CD14-positive monocyte (primary cell): Measurements from ENCODE around the gene ZNF691. TPM values are rescaled to one million over a fixed set of nuclear protein-coding genes. Genes with fewer than 3 reads are reported as not detected.

Experiments used
- DNase-seq, 3 donors: peaks; one replicate each; pipeline ENCODE4 v3.0.0-alpha.2; 2011 to 2022
- H2AFZ ChIP-seq: 2 replicates; pipeline ENCODE4 v1.6.0; 2012; ENCODE audit warnings: mild to moderate bottlenecking, low read depth, low read length, inconsistent platforms; ENCODE audit not compliant: insufficient read depth, poor library complexity, severe bottlenecking
- H3K27ac ChIP-seq, 2 donors: 1 replicate in 1 of 2; 2 replicates in 1 of 2; pipeline ENCODE4 v1.5.1; 2012 to 2013; ENCODE audit warnings: low read length in 2 of 2, control low read depth in 1 of 2, inconsistent platforms in 1 of 2, low read depth in 1 of 2, mild to moderate bottlenecking in 1 of 2
- H3K27me3 ChIP-seq, 2 donors: one replicate each; pipeline versions ENCODE4 v1.6.0 to v1.6.1; 2011 to 2013; ENCODE audit warnings: low read length in 2 of 2; ENCODE audit not compliant: control insufficient read depth in 2 of 2, insufficient read depth in 2 of 2
- H3K36me3 ChIP-seq, 2 donors: replicated peaks in 1 of 2; 1 replicate in 1 of 2; 2 replicates in 1 of 2; pipeline versions ENCODE4 v1.5.1 to v1.6.1; 2012 to 2013; ENCODE audit warnings: low read length in 2 of 2, control low read depth in 1 of 2, inconsistent platforms in 1 of 2, mild to moderate bottlenecking in 1 of 2; ENCODE audit not compliant: insufficient read depth in 2 of 2, control insufficient read depth in 1 of 2
- H3K4me1 ChIP-seq, 2 donors: 1 replicate in 1 of 2; 2 replicates in 1 of 2; pipeline versions ENCODE4 v1.5.1 to v1.6.1; 2012 to 2013; ENCODE audit warnings: low read length in 2 of 2, control low read depth in 1 of 2, inconsistent platforms in 1 of 2, mild to moderate bottlenecking in 1 of 2, moderate library complexity in 1 of 2; ENCODE audit not compliant: insufficient read depth in 2 of 2, control insufficient read depth in 1 of 2
- H3K4me2 ChIP-seq: replicated peaks from 2 replicates; pipeline ENCODE3; 2012; ENCODE audit warnings: low read length, moderate library complexity, mild to moderate bottlenecking; ENCODE audit not compliant: poor library complexity, severe bottlenecking; ENCODE audit errors: extremely low read depth
- H3K4me3 ChIP-seq, 3 experiments: fragments of 200-600 bp in 1 of 3; sonication (generic) in 1 of 3; replicated peaks in 1 of 3; 1 replicate in 2 of 3; 2 replicates in 1 of 3; pipeline ENCODE4 v1.5.1; 2011 to 2013; ENCODE audit warnings: low read length in 3 of 3, mild to moderate bottlenecking in 3 of 3, control low read depth in 2 of 3, low read depth in 2 of 3, inconsistent platforms in 1 of 3, moderate library complexity in 1 of 3
- H3K79me2 ChIP-seq: 2 replicates; pipeline ENCODE4 v1.6.0; 2012; ENCODE audit warnings: mild to moderate bottlenecking, control low read depth, inconsistent platforms, low read length, moderate library complexity; ENCODE audit not compliant: insufficient read depth
- H3K9ac ChIP-seq: 2 replicates; pipeline ENCODE4 v1.6.0; 2017; ENCODE audit warnings: low read length, mild to moderate bottlenecking; ENCODE audit not compliant: insufficient read depth, poor library complexity, severe bottlenecking
- H3K9me3 ChIP-seq, 2 donors: replicated peaks in 1 of 2; 1 replicate in 1 of 2; 2 replicates in 1 of 2; pipeline versions ENCODE4 v1.5.1 to v1.6.1; 2012 to 2013; ENCODE audit warnings: low read length in 2 of 2, control low read depth in 1 of 2; ENCODE audit not compliant: control insufficient read depth in 1 of 2, insufficient read depth in 1 of 2
- H4K20me1 ChIP-seq: 2 replicates; pipeline ENCODE4 v1.6.0; 2012; ENCODE audit warnings: mild to moderate bottlenecking, low read length, control low read depth, moderate library complexity; ENCODE audit not compliant: insufficient read depth
- H3K27ac Mint-ChIP-seq, 7 donors: one replicate each; pipeline ENCODE4 v1.8.0; 2020; ENCODE audit warnings: mild to moderate bottlenecking in 7 of 7, mixed read lengths in 7 of 7, moderate library complexity in 6 of 7, inconsistent platforms in 2 of 7
- H3K27me3 Mint-ChIP-seq, 3 donors: one replicate each; pipeline ENCODE4 v1.8.0; 2021 to 2022; ENCODE audit warnings: low read depth in 3 of 3, mild to moderate bottlenecking in 3 of 3, mixed read lengths in 3 of 3, moderate library complexity in 3 of 3, inconsistent platforms in 1 of 3
- H3K36me3 Mint-ChIP-seq, 2 donors: one replicate each; pipeline ENCODE4 v1.8.0; 2020; ENCODE audit warnings: mixed read lengths in 2 of 2, inconsistent platforms in 1 of 2, mild to moderate bottlenecking in 1 of 2
- H3K4me1 Mint-ChIP-seq: one replicate; pipeline ENCODE4 v1.8.0; 2020; ENCODE audit warnings: mild to moderate bottlenecking, mixed read lengths
- H3K4me3 Mint-ChIP-seq, 2 donors: one replicate each; pipeline ENCODE4 v1.8.0; 2020; ENCODE audit warnings: mild to moderate bottlenecking in 2 of 2, mixed read lengths in 2 of 2, moderate library complexity in 1 of 2
- H3K9me3 Mint-ChIP-seq, 7 donors: one replicate each; pipeline ENCODE4 v1.8.0; 2020 to 2022; ENCODE audit warnings: mixed read lengths in 7 of 7, mild to moderate bottlenecking in 6 of 7, moderate library complexity in 6 of 7, inconsistent platforms in 2 of 7
- CTCF ChIP-seq: fragments of 200-600 bp; IDR thresholded peaks from one replicate; pipeline ENCODE4 v1.8.0; 2022; ENCODE audit warnings: antibody characterized with exemption, mild to moderate bottlenecking
- WGBS: methylation state at CpG from one replicate; pipeline ENCODE4 v1.1.5; 2013; ENCODE audit warnings: missing lambda C conversion rate; ENCODE audit not compliant: insufficient coverage; 5-methylcytosine and 5-hydroxymethylcytosine counted together
- intact Hi-C, 2 donors: fragments of 100-400 bp; cut with micrococcal nuclease; formaldehyde crosslinking; loops; one replicate each; pipeline versions ENCODE4 v1.15.0 to v1.15.1; 2023
- polyA plus RNA-seq, 3 donors: library from polyadenylated mRNA; depleted of rRNA in 1 of 3; unstranded in 2 of 3; stranded (reverse) in 1 of 3; fragments of 300-500 nt in 2 of 3; fragments of >200 nt in 1 of 3; fragmentation: Illumina TruSeq in 2 of 3; gene quantifications; 1 replicate in 2 of 3; 2 replicates in 1 of 3; pipeline ENCODE4 v1.2.3, GENCODE V29; 2012 to 2021

Gene ZNF691
- polyA plus RNA-seq, 3 donors: 1.3 to 6.7 (median 1.8) TPM

- intact Hi-C loops: no loop called here
- Histone ChIP-seq H3K27ac (no peak overlapping the region), H3K4me1 (no peaks in the 10 kb centered on the region), H3K9me3 (peaks cover 0 to 11% of the 10 kb centered on the region in 2 donors), H3K79me2 (no peaks in the 10 kb centered on the region), H3K9ac (no peak overlapping the region), H3K4me2 (no peak overlapping the region), H2AFZ (no peak overlapping the region), H3K27me3 (no peaks in the 10 kb centered on the region), H3K4me3 (no peak overlapping the region), H4K20me1 (no peaks in the 10 kb centered on the region), H3K36me3 (peaks cover 0 to 40% of the 10 kb centered on the region in 2 donors)
- Mint-ChIP-seq H3K27ac (no peak overlapping the region), H3K4me1 (no peaks in the 10 kb centered on the region), H3K27me3 (peaks cover 0 to 2% (median 0%) of the 10 kb centered on the region in 3 donors), H3K9me3 (peaks cover 5 to 16% (median 12%) of the 10 kb centered on the region in 7 donors), H3K36me3 (peaks cover 35 to 47% of the 10 kb centered on the region in 2 donors), H3K4me3 (no peak overlapping the region)
- no peak for TF ChIP-seq CTCF
- no peak for DNase-seq
Measured at GRCh38 chr1:42806171-42806570, 40.2 kb upstream of the ZNF691 start.

GRCh38 chr1:42806593-42806992 lies 39.8 kb upstream of the ZNF691 start:
- no peak overlapping the region for H3K9ac ChIP-seq
- Mint-ChIP-seq H3K36me3 (peaks cover 38 to 47% of the 10 kb centered on the region in 2 donors), H3K4me1 (no peaks in the 10 kb centered on the region), H3K4me3 (no peak overlapping the region), H3K27me3 (peaks cover 0 to 2% (median 0%) of the 10 kb centered on the region in 3 donors), H3K27ac (no peak overlapping the region), H3K9me3 (peaks cover 5 to 16% (median 12%) of the 10 kb centered on the region in 7 donors)
- H3K4me3 ChIP-seq: no peak overlapping the region
- no peak overlapping the region for H3K4me2 ChIP-seq
- no peaks in the 10 kb centered on the region for H3K27me3 ChIP-seq
- no peaks in the 10 kb centered on the region for H3K4me1 ChIP-seq
- no peak for DNase-seq
- TF ChIP-seq CTCF: no peak
- H3K9me3 ChIP-seq: peaks cover 0 to 11% of the 10 kb centered on the region in 2 donors
- H2AFZ ChIP-seq: no peak overlapping the region
- no peaks in the 10 kb centered on the region for H3K79me2 ChIP-seq
- H3K27ac ChIP-seq: no peak overlapping the region
- intact Hi-C loops: no loop called here
- no peaks in the 10 kb centered on the region for H4K20me1 ChIP-seq
- WGBS: 100% methylated on average over 2 of the region's 5 CpGs
- peaks cover 0 to 42% of the 10 kb centered on the region in 2 donors for H3K36me3 ChIP-seq
